ENCODE results near the gene ECHS1.

Gene ECHS1

DNA sequence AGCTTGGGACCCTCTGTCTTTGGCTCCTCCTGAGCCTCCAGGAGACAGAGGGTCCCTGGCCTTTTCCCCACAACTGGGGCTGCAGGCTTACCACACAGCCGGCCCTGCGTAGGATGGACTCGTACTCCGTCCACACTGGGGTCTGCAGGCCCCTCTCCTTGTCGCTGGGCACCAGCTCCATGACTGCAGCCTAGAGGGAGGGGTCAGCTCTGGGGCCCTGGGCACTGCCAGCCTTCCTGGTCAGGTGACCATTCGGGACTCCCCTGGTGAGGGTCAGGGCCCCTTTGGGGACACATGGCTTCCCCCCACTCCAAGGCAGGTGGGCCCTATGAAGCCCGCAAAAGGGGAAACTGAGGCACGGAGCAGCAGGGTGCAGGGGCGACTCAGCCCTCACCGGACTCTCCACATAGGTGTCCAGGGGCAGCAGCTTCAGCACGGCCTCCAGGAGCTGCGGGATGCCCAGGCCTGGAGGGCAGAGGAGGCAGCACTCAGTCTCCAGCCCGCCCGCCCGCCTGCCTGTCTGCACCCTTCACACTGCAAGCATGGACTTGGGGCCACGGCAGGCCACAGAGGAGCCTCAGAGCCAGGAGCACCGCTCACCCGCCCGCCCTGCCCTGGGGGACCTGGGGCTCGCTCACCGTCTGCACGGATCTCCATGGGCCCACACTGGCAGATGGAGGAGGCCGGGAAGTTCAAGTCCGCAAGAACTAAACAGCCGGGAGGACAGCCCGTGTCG lies 16.4 kb downstream of the ECHS1 start:
- no peak for DNase-seq

- no peak for DNase-seq
Measured at GRCh38 chr10:133355991-133356390, 17.2 kb downstream of the ECHS1 start.

- DNase-seq = no peak
Measured at GRCh38 chr10:133355266-133355665, 17.9 kb downstream of the ECHS1 start.

DNA sequence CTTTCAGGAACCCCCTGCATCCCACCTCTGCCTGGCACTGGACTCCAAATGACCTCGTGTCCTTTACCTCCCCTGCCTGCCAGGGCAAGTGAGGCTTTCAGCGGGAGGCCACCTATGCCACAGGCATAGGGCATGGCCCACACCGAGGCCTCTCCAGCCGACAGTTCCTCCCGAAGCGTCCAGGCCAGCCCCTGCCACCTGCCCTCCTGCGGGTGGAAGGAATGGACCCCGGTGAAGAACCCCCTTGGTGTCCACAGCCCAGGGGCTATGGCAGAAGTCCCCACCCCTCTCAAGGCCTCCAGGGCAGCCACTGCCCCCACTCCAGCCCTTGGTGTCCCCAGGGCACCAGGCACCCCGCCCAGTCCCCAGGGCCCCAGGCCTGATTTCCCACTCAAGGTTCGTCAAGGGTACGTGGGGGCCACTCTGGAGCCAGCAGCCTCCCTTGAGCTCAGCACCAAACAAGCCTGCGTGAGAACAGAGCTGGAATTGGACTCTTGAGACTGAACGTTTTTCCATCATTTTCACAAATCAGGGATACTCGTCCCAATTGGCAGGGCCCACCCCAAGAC lies 18.4 kb downstream of the ECHS1 start:
- DNase-seq = no peak

DNA sequence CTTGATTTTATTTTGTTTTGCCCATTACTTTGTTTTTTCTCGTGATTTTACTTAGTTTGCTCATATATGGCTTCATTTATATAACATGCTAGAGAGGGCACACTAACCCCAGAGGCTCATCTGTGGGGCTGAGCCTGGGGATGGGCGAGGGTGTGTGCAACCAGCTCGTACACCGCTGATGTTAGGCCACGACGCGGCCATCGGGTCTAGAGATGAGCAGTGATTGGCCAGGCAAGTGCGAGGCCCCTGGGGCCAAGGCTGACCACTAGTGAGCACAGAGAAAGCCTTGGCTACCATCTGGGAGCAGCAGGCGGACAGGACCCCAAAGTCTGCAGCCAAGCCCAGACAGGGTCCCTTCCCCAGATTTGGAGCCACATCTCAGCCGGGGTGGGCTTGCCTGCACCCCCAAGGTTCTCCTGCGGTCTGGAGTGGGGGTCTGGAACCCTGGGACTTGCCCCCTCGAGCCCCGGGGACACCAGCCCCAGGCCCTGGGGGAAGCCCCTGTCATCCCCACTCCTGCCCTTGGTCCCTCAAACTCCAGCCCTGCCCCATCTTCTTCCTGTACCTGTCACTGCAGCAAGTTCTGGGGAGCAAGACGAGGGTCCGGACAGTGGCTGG lies 19.1 kb downstream of the ECHS1 start:
- DNase-seq = no peak

DNA sequence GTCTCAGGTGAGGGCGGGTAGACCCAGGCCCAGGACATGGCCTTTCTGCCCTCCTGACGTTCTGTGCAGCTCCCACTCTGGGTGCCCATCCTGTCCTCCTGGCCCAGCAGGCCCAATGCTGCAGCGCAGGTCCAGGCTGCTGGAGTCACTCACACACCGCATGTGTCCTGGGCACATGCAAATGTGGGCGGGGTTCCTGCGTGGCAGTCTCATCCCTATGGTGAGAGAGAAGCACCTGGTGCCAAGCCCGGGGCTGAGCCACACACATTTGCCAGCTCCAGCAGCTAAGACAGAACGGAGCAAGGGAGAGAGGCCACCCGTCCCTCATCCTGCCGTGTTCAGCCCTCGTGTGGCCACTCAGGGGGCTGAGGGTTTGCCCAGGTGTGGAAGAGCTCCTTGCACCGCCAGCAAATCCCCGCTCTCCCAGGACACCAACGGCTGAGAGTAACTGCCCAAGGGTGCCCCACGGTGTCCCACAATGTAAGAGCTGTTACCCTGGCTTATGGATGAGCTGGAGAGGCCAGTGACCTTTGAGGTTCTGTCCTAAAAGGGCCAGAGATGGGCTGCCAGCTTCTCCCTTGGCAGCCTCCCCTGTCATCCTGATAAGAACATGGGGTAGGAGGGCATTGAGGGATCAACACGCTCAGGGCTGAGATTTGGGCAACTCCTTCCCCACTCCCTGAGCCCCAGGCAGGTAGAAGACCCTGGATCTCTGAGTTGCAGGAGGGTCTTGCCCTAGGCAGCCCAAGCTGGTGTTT lies 19.8 kb downstream of the ECHS1 start:
- no peak for DNase-seq

- no peak for DNase-seq
Measured at GRCh38 chr10:133351408-133352318, 21.5 kb downstream of the ECHS1 start.

DNA sequence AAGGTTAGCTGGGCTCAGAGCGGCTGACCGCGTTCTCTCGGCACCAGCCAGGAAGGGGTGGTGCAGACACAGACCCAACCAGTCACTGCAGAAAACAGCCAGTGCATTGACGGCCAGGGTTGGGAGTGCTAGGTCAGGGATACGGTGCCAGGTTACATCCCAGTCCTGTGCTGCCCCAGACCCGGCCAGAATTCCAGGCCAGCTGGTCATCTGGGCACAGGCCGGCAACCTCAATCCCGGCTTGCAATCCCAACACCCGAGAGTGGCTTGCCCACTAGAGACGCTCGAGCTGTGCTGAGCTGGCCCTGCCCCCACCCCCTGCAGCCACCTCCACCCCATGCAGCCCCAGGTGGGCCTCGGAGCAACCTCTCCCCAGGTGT lies 22.2 kb downstream of the ECHS1 start:
- DNase-seq = no peak

DNA sequence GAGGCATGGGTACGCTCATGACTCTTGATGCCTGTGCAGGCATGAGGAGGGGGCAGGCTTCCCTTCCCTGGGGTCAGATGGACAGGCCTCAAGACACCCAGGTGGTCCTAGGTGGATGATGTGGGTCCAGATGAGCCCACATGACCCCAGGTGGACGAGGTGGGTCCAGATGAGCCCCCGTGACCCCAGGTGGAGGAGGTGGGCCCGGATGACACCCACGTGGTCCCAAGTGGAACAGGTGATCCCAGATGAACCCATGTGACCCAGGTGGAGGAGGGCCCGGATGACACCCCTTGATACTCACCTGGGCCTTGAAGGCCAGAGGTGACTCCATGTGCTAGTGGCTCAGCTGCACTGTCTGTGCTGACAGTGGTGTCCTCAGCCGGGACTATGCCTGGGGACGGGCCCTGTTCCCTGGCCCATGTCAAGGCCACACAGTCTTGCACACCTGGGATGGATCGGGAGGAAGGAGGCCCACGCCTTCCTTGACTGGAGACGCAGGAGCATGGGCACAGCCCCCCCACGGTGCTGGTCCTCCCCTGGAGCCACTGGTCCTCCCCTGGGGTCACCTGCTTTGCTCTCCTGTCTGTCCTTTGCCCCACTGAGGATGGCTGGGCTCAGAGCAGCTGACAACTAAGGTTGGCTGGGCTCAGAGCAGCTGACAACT lies 22.7 kb downstream of the ECHS1 start:
- no peak for DNase-seq

- no peak for DNase-seq
Measured at GRCh38 chr10:133349577-133350011, 23.6 kb downstream of the ECHS1 start.

DNA sequence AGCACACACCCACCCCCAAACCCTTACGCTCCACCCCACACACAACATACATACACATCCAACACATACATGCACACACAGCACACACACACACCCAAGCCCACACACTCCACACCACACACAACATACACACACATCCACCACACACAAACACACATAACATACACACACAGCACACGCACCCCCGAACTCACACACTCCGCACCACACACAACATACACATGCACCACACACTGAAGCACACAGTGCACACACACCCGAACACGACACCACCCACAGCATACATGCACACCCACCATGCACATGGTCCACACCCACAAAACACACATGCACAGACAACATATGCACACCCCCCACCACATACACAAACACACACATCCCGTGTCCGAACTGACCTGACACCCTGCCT lies 24.0 kb downstream of the ECHS1 start:
- DNase-seq = no peak

- DNase-seq = no peak
Measured at GRCh38 chr10:133347710-133348517, 25.2 kb downstream of the ECHS1 start.

GRCh38 chr10:133346413-133346812 lies 26.7 kb downstream of the ECHS1 start:
- DNase-seq = no peak

DNA sequence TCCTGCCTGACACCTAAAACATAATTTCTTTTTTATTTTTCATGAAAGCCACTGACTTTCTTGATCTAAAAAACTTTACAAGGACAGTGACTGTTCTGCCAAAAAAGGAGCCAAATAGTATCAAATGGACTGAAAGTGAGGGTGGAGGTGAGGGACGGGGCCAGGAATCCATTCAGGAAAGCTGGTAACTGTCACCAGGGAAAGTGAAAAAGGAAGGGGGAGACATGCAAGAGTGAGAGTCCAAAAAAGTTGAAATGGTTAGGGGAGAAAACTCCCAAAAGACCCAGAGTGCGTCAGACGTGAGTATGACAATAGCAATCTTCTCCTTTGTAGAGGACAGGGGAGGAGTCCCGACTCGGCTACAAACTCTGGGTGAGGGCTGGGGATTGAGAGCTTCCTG lies 28.9 kb downstream of the ECHS1 start:
- no peak for DNase-seq

- no peak for DNase-seq
Measured at GRCh38 chr10:133343558-133343957, 29.6 kb downstream of the ECHS1 start.

- no peak for DNase-seq
Measured at GRCh38 chr10:133342942-133343341, 30.2 kb downstream of the ECHS1 start.

DNA sequence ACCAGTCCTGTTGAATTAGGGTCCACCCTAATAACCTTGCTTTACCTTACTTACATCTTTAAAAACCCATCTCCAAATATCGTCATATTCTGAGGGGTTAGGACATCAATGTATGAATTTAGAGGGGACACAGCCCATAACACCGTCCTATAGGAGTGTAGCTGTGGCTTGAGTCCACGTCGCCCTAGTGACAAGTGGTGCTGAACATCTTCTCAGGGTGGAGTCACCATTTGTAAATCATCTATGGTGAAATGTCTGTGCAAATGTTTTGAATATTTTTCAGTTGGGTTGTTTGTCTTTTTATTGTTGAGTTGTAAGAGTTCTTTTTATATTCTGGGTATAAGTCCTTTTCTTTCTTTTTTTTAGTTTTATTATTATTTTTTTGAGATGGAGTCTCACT lies 31.2 kb downstream of the ECHS1 start:
- DNase-seq = no peak

DNA sequence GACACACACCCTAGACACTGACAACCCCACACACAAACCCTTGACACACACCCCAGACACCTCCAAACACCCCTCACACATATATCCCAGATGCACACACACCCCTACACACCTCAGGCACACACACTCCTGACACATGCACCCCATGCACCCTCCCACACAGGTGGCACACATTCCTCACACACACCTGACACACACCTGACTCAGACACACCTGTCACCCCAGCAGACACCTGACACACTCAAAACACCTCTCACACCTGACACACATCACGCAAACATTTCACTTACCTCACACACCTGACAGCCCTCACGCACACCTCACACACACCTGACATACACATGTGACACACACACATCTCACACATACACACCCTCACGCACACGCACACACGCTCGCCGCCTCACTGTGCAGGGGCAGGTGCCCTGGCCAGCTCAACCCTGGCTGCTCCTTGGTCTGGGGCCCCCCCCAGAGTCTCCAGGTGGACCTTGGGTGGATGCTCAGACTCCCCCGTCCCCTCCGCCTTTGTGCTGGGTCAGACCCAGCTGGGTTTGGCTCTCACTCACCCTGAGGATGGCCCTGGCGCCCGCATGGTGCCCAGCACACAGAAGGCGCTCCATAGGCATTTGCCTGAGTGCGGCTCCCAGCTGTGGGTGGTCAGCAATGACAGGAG lies 33.3 kb downstream of the ECHS1 start:
- no peak for DNase-seq

DNA sequence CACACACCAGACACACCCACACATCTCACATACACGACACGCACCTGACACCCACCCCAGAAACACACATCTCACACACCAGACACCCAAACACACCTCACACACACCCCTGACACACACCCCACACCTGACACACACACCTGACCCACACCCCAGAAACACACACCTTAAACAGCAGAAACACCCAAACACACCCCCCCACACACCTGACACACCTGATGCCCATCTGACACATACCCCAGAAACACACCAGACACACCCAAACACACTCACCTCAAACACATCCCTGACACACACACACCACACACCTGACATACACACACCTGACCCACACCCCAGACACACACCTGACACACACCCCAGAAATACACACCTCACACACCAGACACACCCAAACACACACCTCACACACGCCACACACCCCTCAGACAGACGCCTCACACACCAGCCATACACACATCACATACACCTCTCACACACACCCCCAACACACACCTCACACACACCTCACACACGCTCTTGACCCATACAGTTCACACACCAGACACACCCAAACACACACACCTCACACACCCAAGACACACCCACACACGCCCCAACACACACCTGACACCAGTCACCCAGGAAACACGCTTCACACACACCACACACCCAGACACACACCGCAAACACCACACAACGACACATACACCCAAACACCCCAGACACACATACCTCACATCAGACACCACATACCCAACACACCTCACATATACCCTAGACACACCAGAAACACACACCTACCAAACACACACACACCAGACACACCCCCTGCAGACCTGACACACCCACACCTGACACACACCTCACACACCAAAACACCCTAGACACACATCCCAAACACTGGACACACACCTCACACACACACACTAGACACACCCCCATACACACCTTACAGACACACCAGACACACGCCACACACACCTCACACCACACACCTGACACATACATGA lies 34.8 kb downstream of the ECHS1 start:
- DNase-seq = no peak
